HCT116 (cell line): ENCODE measurements around the gene POLE. TPM values are rescaled to one million over a fixed set of nuclear protein-coding genes. Genes with fewer than 3 reads are reported as not detected.

Source experiments
- ATAC-seq: fragments of 200-7000 bp; cut with Tn5 transposase; 2 replicates; pipeline ENCODE4 v1.9.1; 2020; ENCODE audit warnings: mild to moderate bottlenecking, moderate library complexity
- BruUV-seq: library from RNA; stranded (reverse); fragments of 400-500 nt; replicated peaks from 2 replicates; lab custom pipeline; 2021; lab: Mats Ljungman, UMichigan
- CTCF ChIA-PET: fragments of 300-600 bp; sonication (Branson Sonifier 250); formaldehyde crosslinking; loops from one replicate; lab custom pipeline; 2021; ENCODE audit warnings: antibody characterized with exemption; lab: Charles Lee
- POLR2A ChIA-PET: fragments of 300-600, 350-600 bp; sonication (Branson Sonifier 250); formaldehyde crosslinking; loops from one replicate; lab custom pipeline; 2021; ENCODE audit warnings: antibody characterized with exemption; lab: Charles Lee
- RAD21 ChIA-PET, 2 experiments: fragments of 300-600 bp; sonication (Branson Sonifier 250); formaldehyde crosslinking; loops; one replicate each; lab custom pipeline; 2023; ENCODE audit warnings: low total read pairs in 2 of 2; ENCODE audit not compliant: uncharacterized antibody in 2 of 2, unreplicated experiment in 2 of 2, low non-redundant PET in 1 of 2; lab: Charles Lee
- DNase-seq: peaks from one replicate; pipeline ENCODE4 v3.0.0-alpha.2; 2010; ENCODE audit warnings: low read depth, low spot score
- H2AFZ ChIP-seq: fragments of 200-600 bp; shearing (Covaris generic), sonication (generic); 2 replicates; pipeline ENCODE4 v1.6.1; 2017; ENCODE audit warnings: low read depth, mixed run types, mixed read lengths, antibody characterized with exemption, low read length; ENCODE audit not compliant: poor library complexity, severe bottlenecking
- H3K27ac ChIP-seq: 2 replicates; pipeline ENCODE4 v1.5.1; 2012; ENCODE audit warnings: low read depth, low read length
- H3K27me3 ChIP-seq: fragments of 200-600 bp; sonication (generic); 2 replicates; pipeline ENCODE4 v1.6.1; 2016; ENCODE audit warnings: mixed run types, low read length, mixed read lengths; ENCODE audit not compliant: insufficient read depth
- H3K36me3 ChIP-seq, 2 experiments: fragments of 200-500 bp in 1 of 2; fragments of 200-600 bp in 1 of 2; sonication (Bioruptor generic) in 1 of 2; sonication (generic) in 1 of 2; 2 replicates each; pipeline versions ENCODE4 v1.5.1 to v1.6.1; 2014 to 2016; ENCODE audit warnings: low read length in 2 of 2, inconsistent platforms in 1 of 2, mixed read lengths in 1 of 2, mixed run types in 1 of 2; ENCODE audit not compliant: insufficient read depth in 2 of 2, control insufficient read depth in 1 of 2
- H3K4me1 ChIP-seq, 2 experiments: fragments of 200-600 bp in 1 of 2; sonication (generic) in 1 of 2; 2 replicates each; pipeline versions ENCODE4 v1.5.1 to v1.6.1; 2012 to 2017; ENCODE audit warnings: low read length in 2 of 2, inconsistent platforms in 1 of 2, mild to moderate bottlenecking in 1 of 2, mixed read lengths in 1 of 2, mixed run types in 1 of 2, moderate library complexity in 1 of 2; ENCODE audit not compliant: insufficient read depth in 2 of 2, control insufficient read depth in 1 of 2
- H3K4me2 ChIP-seq: fragments of 200-600 bp; sonication (generic); 2 replicates; pipeline ENCODE4 v1.6.1; 2017; ENCODE audit warnings: mixed run types, low read length, mixed read lengths
- H3K4me3 ChIP-seq, 2 experiments: fragments of 200-600 bp in 1 of 2; sonication (generic) in 1 of 2; replicated peaks in 1 of 2; 2 replicates each; pipeline ENCODE4 v1.5.1; 2011 to 2016; ENCODE audit warnings: low read length in 2 of 2, control low read depth in 1 of 2, low read depth in 1 of 2, mild to moderate bottlenecking in 1 of 2, mixed read lengths in 1 of 2, mixed run types in 1 of 2
- H3K79me2 ChIP-seq: fragments of 200-600 bp; sonication (generic); 2 replicates; pipeline ENCODE4 v1.6.1; 2017; ENCODE audit warnings: mild to moderate bottlenecking, mixed run types, low read length, moderate library complexity, mixed read lengths; ENCODE audit not compliant: insufficient read depth
- H3K9ac ChIP-seq: fragments of 200-600 bp; sonication (generic); 2 replicates; pipeline ENCODE4 v1.6.1; 2016; ENCODE audit warnings: low read length, mixed read lengths
- H3K9me2 ChIP-seq: fragments of 200-600 bp; sonication (generic), shearing (Covaris generic); 2 replicates; pipeline ENCODE4 v1.6.1; 2017; ENCODE audit warnings: mixed run types, mild to moderate bottlenecking, moderate library complexity; ENCODE audit not compliant: insufficient read depth
- H3K9me3 ChIP-seq, 2 experiments: fragments of 200-500 bp in 1 of 2; fragments of 200-600 bp in 1 of 2; sonication (Bioruptor generic) in 1 of 2; sonication (generic) in 1 of 2; 2 replicates each; pipeline ENCODE4 v1.6.1; 2014 to 2017; ENCODE audit warnings: low read length in 2 of 2, mixed read lengths in 2 of 2, inconsistent platforms in 1 of 2, low read depth in 1 of 2, mild to moderate bottlenecking in 1 of 2, mixed run types in 1 of 2, moderate library complexity in 1 of 2; ENCODE audit not compliant: control insufficient read depth in 1 of 2, insufficient read depth in 1 of 2
- H4K20me1 ChIP-seq: fragments of 200-600 bp; sonication (generic), shearing (Covaris generic); 2 replicates; pipeline ENCODE4 v1.6.1; 2017; ENCODE audit warnings: mixed run types, mild to moderate bottlenecking, moderate library complexity; ENCODE audit not compliant: insufficient read depth
- CBX3 ChIP-seq: IDR thresholded peaks from 2 replicates; pipeline ENCODE4 v1.6.1; 2012; ENCODE audit warnings: low read depth
- CEBPB ChIP-seq: IDR thresholded peaks from 2 replicates; pipeline ENCODE4 v1.6.1; 2012; ENCODE audit warnings: low read depth
- EGR1 ChIP-seq: IDR thresholded peaks from 2 replicates; pipeline ENCODE4 v1.6.1; 2012; ENCODE audit warnings: low read depth
- ELF1 ChIP-seq: IDR thresholded peaks from 2 replicates; pipeline ENCODE4 v1.6.1; 2012; ENCODE audit warnings: low read depth, borderline replicate concordance
- EZH2phosphoT487 ChIP-seq: fragments of 200-600 bp; IDR thresholded peaks from 2 replicates; pipeline ENCODE4 v1.6.1; 2018; ENCODE audit warnings: antibody characterized with exemption, borderline replicate concordance
- FOSL1 ChIP-seq: IDR thresholded peaks from 2 replicates; pipeline ENCODE4 v1.6.1; 2012; ENCODE audit warnings: low read depth
- JUND ChIP-seq: IDR thresholded peaks from 2 replicates; pipeline ENCODE4 v1.6.1; 2012
- POLR2A ChIP-seq: IDR thresholded peaks from 2 replicates; pipeline ENCODE4 v1.7.0; 2011; ENCODE audit warnings: borderline replicate concordance; ENCODE audit not compliant: insufficient read depth, insufficient read length; ENCODE audit errors: extremely low read depth
- POLR2AphosphoS5 ChIP-seq: IDR thresholded peaks from 2 replicates; pipeline ENCODE4 v1.6.1; 2011; ENCODE audit warnings: mild to moderate bottlenecking, low read depth, low read length, moderate library complexity
- RAD21 ChIP-seq: IDR thresholded peaks from 2 replicates; pipeline ENCODE4 v1.6.1; 2012; ENCODE audit warnings: low read depth, mild to moderate bottlenecking
- SP1 ChIP-seq: IDR thresholded peaks from 2 replicates; pipeline ENCODE4 v1.6.1; 2012; ENCODE audit warnings: low read depth
- SRF ChIP-seq: IDR thresholded peaks from 2 replicates; pipeline ENCODE4 v1.6.1; 2012; ENCODE audit warnings: low read depth
- TCF7L2 ChIP-seq: IDR thresholded peaks from 2 replicates; pipeline ENCODE4 v1.7.0; 2011; ENCODE audit warnings: borderline replicate concordance, inconsistent platforms; ENCODE audit not compliant: insufficient read depth, insufficient read length; ENCODE audit errors: extremely low read depth
- YY1 ChIP-seq: IDR thresholded peaks from 2 replicates; pipeline ENCODE4 v1.6.1; 2011; ENCODE audit warnings: low read length, low read depth, moderate library complexity, mild to moderate bottlenecking; ENCODE audit not compliant: insufficient replicate concordance; ENCODE audit errors: extremely low read depth
- intact Hi-C: fragments of 100-400 bp; cut with micrococcal nuclease; formaldehyde crosslinking; loops from 2 replicates; pipeline ENCODE4 v1.10.0; 2022
- total RNA-seq: library from RNA; stranded (reverse); gene quantifications from one replicate; pipeline ENCODE4 v1.2.1, GENCODE V29; 2021; ENCODE audit not compliant: unreplicated experiment
- TF ChIP-seq, protein P1 (sequence below): IDR thresholded peaks from 2 replicates; pipeline ENCODE4 v1.6.1; 2011; ENCODE audit warnings: mild to moderate bottlenecking, low read length, moderate library complexity; ENCODE audit not compliant: insufficient replicate concordance; ENCODE audit errors: extremely low read depth
- TF ChIP-seq, protein P2 (sequence below): IDR thresholded peaks from 2 replicates; pipeline ENCODE4 v1.6.1; 2012
- TF ChIP-seq, protein P3 (sequence below): IDR thresholded peaks from 2 replicates; pipeline ENCODE4 v1.6.1; 2012
- TF ChIP-seq, protein P4 (sequence below), 3 experiments: fragments of 200-600 bp in 1 of 3; sonication (generic) in 1 of 3; IDR thresholded peaks in 2 of 3; conservative IDR thresholded peaks in 1 of 3; 2 replicates each; pipeline ENCODE4 v1.5.1; 2012 to 2017; ENCODE audit warnings: low read depth in 2 of 3, low read length in 2 of 3, antibody characterized with exemption in 1 of 3, borderline replicate concordance in 1 of 3, control low read depth in 1 of 3, mild to moderate bottlenecking in 1 of 3, mixed read lengths in 1 of 3, mixed run types in 1 of 3, moderate library complexity in 1 of 3; ENCODE audit not compliant: insufficient read depth in 1 of 3

The POLE gene
- total RNA-seq, 1 experiment from 2014 or later: 128 TPM

DNA sequence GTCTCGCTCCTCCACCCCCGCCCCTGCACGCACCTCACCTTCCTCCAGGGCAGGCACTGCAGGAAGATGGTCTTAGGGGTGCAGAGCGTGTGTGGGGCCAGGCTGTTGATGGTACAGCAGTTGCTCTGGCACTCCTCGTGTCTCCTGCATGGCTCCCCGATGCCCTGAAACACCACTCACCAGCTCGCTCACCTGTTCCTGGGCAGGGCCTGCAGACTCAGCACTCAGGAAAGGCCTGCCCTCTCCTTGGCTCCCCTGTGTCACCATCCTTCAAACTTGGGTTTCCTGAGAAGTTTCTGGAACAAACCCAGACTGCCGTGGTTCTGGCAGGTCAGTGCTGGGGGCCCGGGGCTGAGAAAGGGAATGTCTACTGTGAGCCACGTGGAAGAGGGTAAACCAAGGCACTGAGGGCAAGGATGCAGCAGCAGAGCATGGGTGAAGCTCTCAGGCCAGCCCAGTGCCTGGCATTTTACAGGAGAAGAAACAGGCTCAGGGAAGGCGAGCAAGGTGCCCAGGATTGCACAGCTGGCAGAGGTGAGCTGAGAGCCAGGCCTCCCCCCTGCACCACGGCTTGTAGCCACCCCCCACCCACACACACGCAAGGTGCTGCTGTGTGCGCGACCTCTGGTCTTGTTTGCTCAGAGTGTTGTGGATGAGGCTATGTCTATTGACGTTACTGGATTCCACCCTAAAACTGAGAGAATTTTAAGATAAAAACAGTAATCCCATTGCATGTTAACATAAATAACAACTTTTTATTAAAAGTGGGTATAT lies 82.3 kb downstream of the POLE start:
- RAD21 ChIA-PET: no interaction called here
- ATAC-seq (no peak), DNase-seq (no peak)
- POLR2A ChIA-PET: no interaction called here
- Histone ChIP-seq H3K9ac (no peak overlapping the region), H3K9me2 (no peaks in the 10 kb centered on the region), H4K20me1 (no peaks in the 10 kb centered on the region), H3K27me3 (no peaks in the 10 kb centered on the region), H3K9me3 (no peaks in the 10 kb centered on the region), H3K4me2 (no peak overlapping the region), H3K79me2 (no peaks in the 10 kb centered on the region), H3K4me3 (no peak overlapping the region), H3K36me3 (no peaks in the 10 kb centered on the region), H3K27ac (no peak overlapping the region), H2AFZ (no peak overlapping the region), H3K4me1 (peaks cover 0 to 10% of the 10 kb centered on the region in 2 experiments; a peak in 2 of 4 replicates)
- BruUV-seq: no TSS peak
- CTCF ChIA-PET: no interaction called here
- intact Hi-C loops: no loop called here
- TF ChIP-seq SP1 (no peak), CEBPB (no peak), ELF1 (no peak), EGR1 (no peak), CBX3 (no peak), JUND (no peak), POLR2A (no peak), FOSL1 (no peak), TCF7L2 (no peak), SRF (no peak), POLR2AphosphoS5 (no peak), RAD21 (no peak), YY1 (no peak), EZH2phosphoT487 (no peak)
- TF ChIP-seq, protein P1, sequence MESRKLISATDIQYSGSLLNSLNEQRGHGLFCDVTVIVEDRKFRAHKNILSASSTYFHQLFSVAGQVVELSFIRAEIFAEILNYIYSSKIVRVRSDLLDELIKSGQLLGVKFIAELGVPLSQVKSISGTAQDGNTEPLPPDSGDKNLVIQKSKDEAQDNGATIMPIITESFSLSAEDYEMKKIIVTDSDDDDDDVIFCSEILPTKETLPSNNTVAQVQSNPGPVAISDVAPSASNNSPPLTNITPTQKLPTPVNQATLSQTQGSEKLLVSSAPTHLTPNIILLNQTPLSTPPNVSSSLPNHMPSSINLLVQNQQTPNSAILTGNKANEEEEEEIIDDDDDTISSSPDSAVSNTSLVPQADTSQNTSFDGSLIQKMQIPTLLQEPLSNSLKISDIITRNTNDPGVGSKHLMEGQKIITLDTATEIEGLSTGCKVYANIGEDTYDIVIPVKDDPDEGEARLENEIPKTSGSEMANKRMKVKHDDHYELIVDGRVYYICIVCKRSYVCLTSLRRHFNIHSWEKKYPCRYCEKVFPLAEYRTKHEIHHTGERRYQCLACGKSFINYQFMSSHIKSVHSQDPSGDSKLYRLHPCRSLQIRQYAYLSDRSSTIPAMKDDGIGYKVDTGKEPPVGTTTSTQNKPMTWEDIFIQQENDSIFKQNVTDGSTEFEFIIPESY: no peak
- TF ChIP-seq, protein P2, sequence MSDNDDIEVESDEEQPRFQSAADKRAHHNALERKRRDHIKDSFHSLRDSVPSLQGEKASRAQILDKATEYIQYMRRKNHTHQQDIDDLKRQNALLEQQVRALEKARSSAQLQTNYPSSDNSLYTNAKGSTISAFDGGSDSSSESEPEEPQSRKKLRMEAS: no peak
- TF ChIP-seq, protein P3, sequence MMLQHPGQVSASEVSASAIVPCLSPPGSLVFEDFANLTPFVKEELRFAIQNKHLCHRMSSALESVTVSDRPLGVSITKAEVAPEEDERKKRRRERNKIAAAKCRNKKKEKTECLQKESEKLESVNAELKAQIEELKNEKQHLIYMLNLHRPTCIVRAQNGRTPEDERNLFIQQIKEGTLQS: no peak
- TF ChIP-seq, protein P4, sequence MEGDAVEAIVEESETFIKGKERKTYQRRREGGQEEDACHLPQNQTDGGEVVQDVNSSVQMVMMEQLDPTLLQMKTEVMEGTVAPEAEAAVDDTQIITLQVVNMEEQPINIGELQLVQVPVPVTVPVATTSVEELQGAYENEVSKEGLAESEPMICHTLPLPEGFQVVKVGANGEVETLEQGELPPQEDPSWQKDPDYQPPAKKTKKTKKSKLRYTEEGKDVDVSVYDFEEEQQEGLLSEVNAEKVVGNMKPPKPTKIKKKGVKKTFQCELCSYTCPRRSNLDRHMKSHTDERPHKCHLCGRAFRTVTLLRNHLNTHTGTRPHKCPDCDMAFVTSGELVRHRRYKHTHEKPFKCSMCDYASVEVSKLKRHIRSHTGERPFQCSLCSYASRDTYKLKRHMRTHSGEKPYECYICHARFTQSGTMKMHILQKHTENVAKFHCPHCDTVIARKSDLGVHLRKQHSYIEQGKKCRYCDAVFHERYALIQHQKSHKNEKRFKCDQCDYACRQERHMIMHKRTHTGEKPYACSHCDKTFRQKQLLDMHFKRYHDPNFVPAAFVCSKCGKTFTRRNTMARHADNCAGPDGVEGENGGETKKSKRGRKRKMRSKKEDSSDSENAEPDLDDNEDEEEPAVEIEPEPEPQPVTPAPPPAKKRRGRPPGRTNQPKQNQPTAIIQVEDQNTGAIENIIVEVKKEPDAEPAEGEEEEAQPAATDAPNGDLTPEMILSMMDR (IDR thresholded peaks at IDR 0.05 in 2 of 3, conservative IDR thresholded peaks at IDR 0.05 in 1 of 3; ENCODE audit: borderline replicate concordance in 1 of 3, insufficient read depth in 1 of 3, low read depth in 2 of 3, low read length in 2 of 3): no peak
